NCI-H2081 (cell line): ENCODE data around the gene TLDC2.
"Not testable (repeated sequence)": the region's sequence is repeated elsewhere in the genome, so short reads cannot be mapped to it uniquely, and the experiment has no call there.

ENCODE experiments used
- DNase-seq, 2 experiments: peaks; one replicate each; lab custom pipeline; 2025; lab: John Stamatoyannopoulos, UW

The TLDC2 gene

GRCh38 chr20:36875702-36876472, at the start of gene TLDC2:
TLDC2 (plus strand) TSS chr20:36876138; CDS start chr20:36876175, 37 bp downstream.
- DNase-seq, result no peak

- no peak for DNase-seq
Observed at GRCh38 chr20:36826554-36827244, 49.2 kb upstream of the TLDC2 start.

- DNase-seq, result no peak
Observed at GRCh38 chr20:36827541-36828279, 48.2 kb upstream of the TLDC2 start.

GRCh38 chr20:36830791-36831691, 44.9 kb upstream of the TLDC2 start:
- no peak for DNase-seq

- no peak for DNase-seq
Observed at GRCh38 chr20:36832791-36833190, 43.1 kb upstream of the TLDC2 start.

GRCh38 chr20:36833275-36834020, 42.5 kb upstream of the TLDC2 start:
- DNase-seq, result no peak

- DNase-seq, result no peak
Observed at GRCh38 chr20:36835025-36835424, 40.9 kb upstream of the TLDC2 start.

- peak; percentile 92 to 94 for DNase-seq
Observed at GRCh38 chr20:36835453-36836198, 40.3 kb upstream of the TLDC2 start.

GRCh38 chr20:36836591-36837269, 39.2 kb upstream of the TLDC2 start:
- peak in 1 of 2 experiments; percentile 55 for DNase-seq

- not testable (repeated sequence) for DNase-seq
Observed at GRCh38 chr20:36838376-36838775, 37.6 kb upstream of the TLDC2 start.

GRCh38 chr20:36839150-36839549, 36.8 kb upstream of the TLDC2 start:
- DNase-seq, result no peak

GRCh38 chr20:36841030-36841429, 34.9 kb upstream of the TLDC2 start:
- not testable (repeated sequence) for DNase-seq

GRCh38 chr20:36845288-36845971, 30.5 kb upstream of the TLDC2 start:
- DNase-seq, result peak; percentile 67 to 86

GRCh38 chr20:36847009-36847709, 28.8 kb upstream of the TLDC2 start:
- DNase-seq, result peak in 1 of 2 experiments; percentile 42

- DNase-seq, result no peak
Observed at GRCh38 chr20:36847710-36848040, 28.3 kb upstream of the TLDC2 start.

- DNase-seq, result no peak
Observed at GRCh38 chr20:36848078-36848660, 27.8 kb upstream of the TLDC2 start.

- no peak for DNase-seq
Observed at GRCh38 chr20:36848677-36849076, 27.3 kb upstream of the TLDC2 start.
